ENCODE data around the gene FCRL2. TPM values are rescaled to one million over a fixed set of nuclear protein-coding genes. Genes with fewer than 3 reads are reported as not detected.

The FCRL2 gene
- total RNA-seq (2022) (0.14 and 0.47 TPM in 2 replicates), Bru-seq, nascent RNA (percentile 15 among the genes with signal in this experiment), BruChase-seq, experiment 1, labeled RNA remaining after a 6-hour chase (percentile 17 among the genes with signal in this experiment), BruChase-seq, experiment 2, labeled RNA remaining after a 2-hour chase (percentile 17 among the genes with signal in this experiment)
- long read RNA-seq, result 0 reads

- BruUV-seq (replicated peaks), result no TSS peak
- H3K4me3 Mint-ChIP-seq (ENCODE audit: low read depth, unreplicated experiment), result no peak within 1 kb of the TSS
- DNase-seq, result no peak
- TF ChIP-seq CTCF (IDR thresholded peaks at IDR 0.05; ENCODE audit: unreplicated experiment), result no peak
- no peaks in the 10 kb centered on the region for H3K27me3 Mint-ChIP-seq (ENCODE audit: unreplicated experiment)
- peaks cover 78% of the 10 kb centered on the region for H3K4me1 Mint-ChIP-seq (ENCODE audit: low read depth, unreplicated experiment)
- CTCF ChIA-PET, result interaction anchor here (0.6 to 2.1 kb wide), 2 partner anchors 9 to 174 kb away, joined by 3 to 4 read pairs; no protein-coding TSS in a partner anchor
- peaks cover 4% of the 10 kb centered on the region for H3K9me3 Mint-ChIP-seq (ENCODE audit: low read depth, unreplicated experiment)
- H3K27ac Mint-ChIP-seq (ENCODE audit: unreplicated experiment), result no peak within 1 kb of the TSS
- intact Hi-C loops (cut with micrococcal nuclease; ENCODE audit: unreplicated experiment), result loop anchor here (1.0 kb wide), 1 partner anchor 288 kb away; no protein-coding TSS in a partner anchor
- H3K36me3 Mint-ChIP-seq (ENCODE audit: insufficient read depth, unreplicated experiment), result no peaks in the 10 kb centered on the region
These were observed at the start of gene FCRL2 for GRCh38 chr1:157776971-157777391. FCRL2 (minus strand) TSS chr1:157777132; CDS start chr1:157777073, 59 bp downstream.

GRCh38 chr1:157820299-157820698 is 43.4 kb upstream of the FCRL2 start:
- intact Hi-C loops (cut with micrococcal nuclease; ENCODE audit: unreplicated experiment), result no loop called here
- no peak for TF ChIP-seq CTCF (IDR thresholded peaks at IDR 0.05; ENCODE audit: unreplicated experiment)
- Mint-ChIP-seq H3K36me3 (ENCODE audit: insufficient read depth, unreplicated experiment) (no peaks in the 10 kb centered on the region), H3K27me3 (ENCODE audit: unreplicated experiment) (peaks cover 20% of the 10 kb centered on the region), H3K4me3 (ENCODE audit: low read depth, unreplicated experiment) (no peak overlapping the region), H3K9me3 (ENCODE audit: low read depth, unreplicated experiment) (no peaks in the 10 kb centered on the region), H3K4me1 (ENCODE audit: low read depth, unreplicated experiment) (no peaks in the 10 kb centered on the region), H3K27ac (ENCODE audit: unreplicated experiment) (no peak overlapping the region)
- no peak for DNase-seq
- BruUV-seq (replicated peaks), result no TSS peak
- CTCF ChIA-PET, result no interaction called here

GRCh38 chr1:157819896-157820295 is 43.0 kb upstream of the FCRL2 start, which contains the start of gene FCRL1:
FCRL1 (minus strand) TSS chr1:157820120; CDS start chr1:157820037, 83 bp downstream.
- CTCF ChIA-PET, result no interaction called here
- BruUV-seq (replicated peaks), result no TSS peak
- peaks cover 16% of the 10 kb centered on the region for H3K27me3 Mint-ChIP-seq (ENCODE audit: unreplicated experiment)
- no peak for DNase-seq
- no peaks in the 10 kb centered on the region for H3K36me3 Mint-ChIP-seq (ENCODE audit: insufficient read depth, unreplicated experiment)
- TF ChIP-seq CTCF (IDR thresholded peaks at IDR 0.05; ENCODE audit: unreplicated experiment), result no peak
- intact Hi-C loops (cut with micrococcal nuclease; ENCODE audit: unreplicated experiment), result no loop called here
- no peak within 1 kb of the TSS for H3K27ac Mint-ChIP-seq (ENCODE audit: unreplicated experiment)
- H3K4me3 Mint-ChIP-seq (ENCODE audit: low read depth, unreplicated experiment), result no peak within 1 kb of the TSS
- no peaks in the 10 kb centered on the region for H3K4me1 Mint-ChIP-seq (ENCODE audit: low read depth, unreplicated experiment)
- no peaks in the 10 kb centered on the region for H3K9me3 Mint-ChIP-seq (ENCODE audit: low read depth, unreplicated experiment)

- DNase-seq, result no peak
- H3K9me3 Mint-ChIP-seq (ENCODE audit: low read depth, unreplicated experiment), result no peaks in the 10 kb centered on the region
- peaks cover 10% of the 10 kb centered on the region for H3K27me3 Mint-ChIP-seq (ENCODE audit: unreplicated experiment)
- H3K36me3 Mint-ChIP-seq (ENCODE audit: insufficient read depth, unreplicated experiment), result no peaks in the 10 kb centered on the region
- no peaks in the 10 kb centered on the region for H3K4me1 Mint-ChIP-seq (ENCODE audit: low read depth, unreplicated experiment)
- CTCF ChIA-PET, result no interaction called here
- H3K27ac Mint-ChIP-seq (ENCODE audit: unreplicated experiment), result no peak overlapping the region
- TF ChIP-seq CTCF (IDR thresholded peaks at IDR 0.05; ENCODE audit: unreplicated experiment), result no peak
- BruUV-seq (replicated peaks), result no TSS peak
- intact Hi-C loops (cut with micrococcal nuclease; ENCODE audit: unreplicated experiment), result no loop called here
- H3K4me3 Mint-ChIP-seq (ENCODE audit: low read depth, unreplicated experiment), result no peak overlapping the region
These were observed 42.3 kb upstream of the FCRL2 start for GRCh38 chr1:157819215-157819614.
